Measurements from ENCODE around the gene PRKAA2.

PRKAA2 gene

DNA sequence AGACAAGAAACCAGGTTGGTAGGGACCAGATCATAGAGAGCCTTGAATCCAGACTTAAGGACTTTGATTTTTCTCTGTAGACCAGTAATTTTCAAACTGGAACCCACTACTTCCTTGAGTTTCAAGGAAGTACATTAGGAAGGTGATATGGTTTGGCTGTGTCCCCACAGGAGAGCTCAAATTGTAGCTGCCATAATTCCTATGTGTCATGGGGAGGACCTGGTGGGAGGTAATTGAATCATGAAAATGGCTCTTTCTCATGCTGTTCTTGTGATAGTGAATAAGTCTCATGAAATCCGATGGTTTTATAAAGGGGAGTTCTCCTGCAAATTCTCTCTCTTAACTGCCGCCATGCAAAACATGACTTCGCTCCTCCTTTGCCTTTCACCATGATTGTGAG lies 10.1 kb upstream of the PRKAA2 start:
- Histone ChIP-seq H3K27ac (ENCODE audit: poor library complexity, severe bottlenecking) (no peak overlapping the region), H3K36me3 (ENCODE audit: low read depth) (no peaks in the 10 kb centered on the region), H3K9me3 (ENCODE audit: severe bottlenecking) (no peaks in the 10 kb centered on the region), H3K4me1 (ENCODE audit: insufficient read depth, poor library complexity, severe bottlenecking) (no peaks in the 10 kb centered on the region), H3K27me3 (ENCODE audit: insufficient read depth, poor library complexity, severe bottlenecking) (no peaks in the 10 kb centered on the region), H3K4me3 (ENCODE audit: severe bottlenecking) (no peak overlapping the region)
- ATAC-seq (ENCODE audit: low read depth) (no peak), DNase-seq (ENCODE audit: low spot score) (no peak)
- TF ChIP-seq, protein P1, sequence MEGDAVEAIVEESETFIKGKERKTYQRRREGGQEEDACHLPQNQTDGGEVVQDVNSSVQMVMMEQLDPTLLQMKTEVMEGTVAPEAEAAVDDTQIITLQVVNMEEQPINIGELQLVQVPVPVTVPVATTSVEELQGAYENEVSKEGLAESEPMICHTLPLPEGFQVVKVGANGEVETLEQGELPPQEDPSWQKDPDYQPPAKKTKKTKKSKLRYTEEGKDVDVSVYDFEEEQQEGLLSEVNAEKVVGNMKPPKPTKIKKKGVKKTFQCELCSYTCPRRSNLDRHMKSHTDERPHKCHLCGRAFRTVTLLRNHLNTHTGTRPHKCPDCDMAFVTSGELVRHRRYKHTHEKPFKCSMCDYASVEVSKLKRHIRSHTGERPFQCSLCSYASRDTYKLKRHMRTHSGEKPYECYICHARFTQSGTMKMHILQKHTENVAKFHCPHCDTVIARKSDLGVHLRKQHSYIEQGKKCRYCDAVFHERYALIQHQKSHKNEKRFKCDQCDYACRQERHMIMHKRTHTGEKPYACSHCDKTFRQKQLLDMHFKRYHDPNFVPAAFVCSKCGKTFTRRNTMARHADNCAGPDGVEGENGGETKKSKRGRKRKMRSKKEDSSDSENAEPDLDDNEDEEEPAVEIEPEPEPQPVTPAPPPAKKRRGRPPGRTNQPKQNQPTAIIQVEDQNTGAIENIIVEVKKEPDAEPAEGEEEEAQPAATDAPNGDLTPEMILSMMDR (IDR thresholded peaks at IDR 0.05; ENCODE audit: poor library complexity, severe bottlenecking): no peak

DNA sequence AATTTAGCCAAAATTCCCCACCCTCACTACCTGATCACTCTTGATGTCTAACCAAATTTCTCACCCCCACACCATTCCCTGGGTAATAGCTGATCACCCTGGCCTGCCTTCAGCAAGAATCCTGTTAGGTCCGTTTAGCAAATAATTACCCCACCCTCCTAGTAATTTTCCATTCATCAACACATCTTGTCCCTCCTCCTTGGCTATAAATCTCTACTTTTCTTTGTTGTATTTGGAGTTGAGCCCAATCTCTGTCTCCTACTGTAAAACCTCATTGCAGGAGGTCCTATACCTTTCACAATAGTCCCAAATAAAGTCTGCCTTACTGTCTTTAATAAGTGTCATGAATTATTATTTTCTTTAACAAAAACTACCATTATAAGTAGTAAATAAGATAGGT lies 6.9 kb upstream of the PRKAA2 start:
- no peak for ATAC-seq (ENCODE audit: low read depth)

DNA sequence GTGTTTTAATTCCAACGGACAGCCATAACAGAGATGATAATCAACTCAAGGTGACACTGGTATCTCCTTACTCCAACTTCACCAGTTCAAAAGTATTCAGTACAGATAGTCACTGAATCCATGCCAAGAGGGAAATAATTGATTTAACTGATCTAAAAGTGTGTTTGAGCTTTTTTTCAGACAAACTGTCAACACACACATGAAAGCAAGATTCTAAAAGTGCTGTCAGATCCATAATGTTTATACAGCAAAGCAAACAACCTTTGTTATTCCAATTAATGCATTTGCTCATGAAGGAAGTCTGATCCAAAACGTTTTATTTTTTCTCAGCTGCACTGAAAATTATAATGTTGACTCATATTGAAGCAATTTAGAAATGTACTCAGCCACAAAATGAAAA lies 5.9 kb upstream of the PRKAA2 start:
- Histone ChIP-seq H3K27me3 (ENCODE audit: insufficient read depth, poor library complexity, severe bottlenecking) (peaks cover 5% of the 10 kb centered on the region), H3K9me3 (ENCODE audit: severe bottlenecking) (no peaks in the 10 kb centered on the region), H3K36me3 (ENCODE audit: low read depth) (no peaks in the 10 kb centered on the region), H3K27ac (ENCODE audit: poor library complexity, severe bottlenecking) (no peak overlapping the region), H3K4me3 (ENCODE audit: severe bottlenecking) (no peak overlapping the region), H3K4me1 (ENCODE audit: insufficient read depth, poor library complexity, severe bottlenecking) (no peaks in the 10 kb centered on the region)
- TF ChIP-seq, protein P1 (IDR thresholded peaks at IDR 0.05; ENCODE audit: poor library complexity, severe bottlenecking): no peak
- ATAC-seq (ENCODE audit: low read depth): no peak
- no peak for DNase-seq (ENCODE audit: low spot score)

More for the DNA sequence above, 6.9 kb upstream of the PRKAA2 start:
- no peak overlapping the region for H3K27ac ChIP-seq (ENCODE audit: poor library complexity, severe bottlenecking)
- H3K4me1 ChIP-seq (ENCODE audit: insufficient read depth, poor library complexity, severe bottlenecking): no peaks in the 10 kb centered on the region
- TF ChIP-seq, protein P1 (IDR thresholded peaks at IDR 0.05; ENCODE audit: poor library complexity, severe bottlenecking): no peak
- H3K9me3 ChIP-seq (ENCODE audit: severe bottlenecking): no peaks in the 10 kb centered on the region
- DNase-seq (ENCODE audit: low spot score): no peak
- peaks cover 2% of the 10 kb centered on the region for H3K27me3 ChIP-seq (ENCODE audit: insufficient read depth, poor library complexity, severe bottlenecking)
- no peaks in the 10 kb centered on the region for H3K36me3 ChIP-seq (ENCODE audit: low read depth)
- H3K4me3 ChIP-seq (ENCODE audit: severe bottlenecking): no peak overlapping the region

DNA sequence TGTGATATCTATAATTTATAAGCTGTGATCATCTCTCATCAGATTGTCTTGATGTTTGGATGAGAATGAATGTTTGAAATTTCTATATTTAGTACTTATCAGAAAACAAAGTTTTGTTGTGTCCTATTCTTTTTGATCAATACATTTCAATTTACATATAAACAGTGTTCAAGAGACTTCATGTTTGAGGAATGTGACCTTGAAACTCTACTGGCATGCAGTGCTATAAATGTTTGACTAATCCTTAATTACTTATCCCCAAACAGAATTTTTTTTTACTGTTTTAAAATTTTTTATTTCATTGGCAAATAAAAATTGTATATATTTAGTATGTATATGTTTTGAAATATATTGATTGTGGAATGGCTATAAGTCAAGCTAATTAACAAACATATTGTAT lies 1.5 kb upstream of the PRKAA2 start:
- Histone ChIP-seq H3K36me3 (ENCODE audit: low read depth) (no peaks in the 10 kb centered on the region), H3K27ac (ENCODE audit: poor library complexity, severe bottlenecking) (no peak overlapping the region), H3K4me3 (ENCODE audit: severe bottlenecking) (no peak overlapping the region), H3K9me3 (ENCODE audit: severe bottlenecking) (no peaks in the 10 kb centered on the region), H3K4me1 (ENCODE audit: insufficient read depth, poor library complexity, severe bottlenecking) (no peaks in the 10 kb centered on the region), H3K27me3 (ENCODE audit: insufficient read depth, poor library complexity, severe bottlenecking) (peaks cover 5% of the 10 kb centered on the region)
- ATAC-seq (ENCODE audit: low read depth) (no peak), DNase-seq (ENCODE audit: low spot score) (no peak)
- TF ChIP-seq, protein P1 (IDR thresholded peaks at IDR 0.05; ENCODE audit: poor library complexity, severe bottlenecking): no peak

DNA sequence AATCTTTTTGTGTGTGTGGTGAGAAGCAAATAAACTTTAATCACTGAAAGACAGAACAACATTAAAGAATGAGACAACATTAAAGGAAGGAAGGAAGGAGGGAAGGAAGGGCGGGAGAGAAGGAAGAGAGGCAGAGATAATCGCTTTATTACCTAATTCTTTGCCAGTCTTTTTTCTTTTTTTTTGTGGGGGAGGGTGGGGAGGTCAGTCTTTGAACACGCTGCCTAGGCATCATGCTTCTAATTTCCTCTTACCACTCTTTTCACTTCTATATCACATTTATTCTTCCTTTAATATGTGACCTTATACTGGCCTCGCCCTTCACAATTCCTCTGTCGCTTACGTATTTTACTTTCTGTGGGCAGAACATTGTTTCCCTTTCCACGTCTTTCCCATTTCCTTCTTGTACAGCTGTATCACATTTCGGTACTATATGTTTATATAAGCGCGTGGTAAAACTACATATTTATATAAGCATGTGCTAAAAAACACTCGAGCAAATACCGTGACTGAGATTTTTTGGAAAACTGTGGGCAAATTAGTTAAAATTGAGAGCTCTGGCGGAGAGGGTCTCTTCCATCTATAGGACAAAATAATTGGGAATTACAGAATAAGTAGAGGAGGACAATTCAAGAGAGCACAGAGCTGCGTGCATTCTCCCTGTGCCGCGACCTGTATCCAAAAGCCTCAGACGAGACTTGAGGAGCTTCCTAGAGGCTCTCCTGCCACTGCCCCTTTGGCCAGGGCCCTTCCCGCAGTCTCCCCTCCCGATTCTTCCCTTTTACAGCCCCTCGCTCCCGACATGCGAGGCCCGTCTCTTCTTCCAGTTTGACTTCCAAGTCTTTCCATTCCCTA lies 823 bp upstream of the PRKAA2 start:
- DNase-seq (ENCODE audit: low spot score) (no peak), ATAC-seq (ENCODE audit: low read depth) (peak; percentile 48)
- H3K4me1 ChIP-seq (ENCODE audit: insufficient read depth, poor library complexity, severe bottlenecking): no peaks in the 10 kb centered on the region
- H3K4me3 ChIP-seq (ENCODE audit: severe bottlenecking): peak overlapping the region; percentile 69
- H3K27ac ChIP-seq (ENCODE audit: poor library complexity, severe bottlenecking): no peak overlapping the region
- H3K9me3 ChIP-seq (ENCODE audit: severe bottlenecking): no peaks in the 10 kb centered on the region
- H3K36me3 ChIP-seq (ENCODE audit: low read depth): no peaks in the 10 kb centered on the region
- H3K27me3 ChIP-seq (ENCODE audit: insufficient read depth, poor library complexity, severe bottlenecking): peaks cover 5% of the 10 kb centered on the region
- TF ChIP-seq, protein P1 (IDR thresholded peaks at IDR 0.05; ENCODE audit: poor library complexity, severe bottlenecking): no peak
